B cell (primary cell): ENCODE data around the gene ZBTB46. TPM values are rescaled to one million over a fixed set of nuclear protein-coding genes. Genes with fewer than 3 reads are reported as not detected.
"Not testable (repeated sequence)": the region's sequence is repeated elsewhere in the genome, so short reads cannot be mapped to it uniquely, and the experiment has no call there.

ENCODE experiments used
- ATAC-seq: fragments of 200-7000 bp; cut with Tn5 transposase; one replicate; pipeline ENCODE4 v1.10.0; 2021; ENCODE audit warnings: low read depth, mild to moderate bottlenecking, moderate number of reproducible peaks, moderate library complexity
- CTCF ChIA-PET: fragments of 350-600 bp; sonication (Branson Sonifier 250); formaldehyde crosslinking; loops from one replicate; lab custom pipeline; 2021; ENCODE audit warnings: antibody characterized with exemption, inconsistent platforms; lab: Charles Lee
- POLR2A ChIA-PET: fragments of 350-600 bp; sonication (Branson Sonifier 250); formaldehyde crosslinking; loops from one replicate; lab custom pipeline; 2021; ENCODE audit warnings: antibody characterized with exemption; lab: Charles Lee
- DNase-seq: peaks from one replicate; pipeline ENCODE4 v3.0.0; 2013
- H2AFZ ChIP-seq: 2 replicates; pipeline ENCODE4 v1.6.1; 2012; ENCODE audit warnings: mild to moderate bottlenecking, low read depth, low read length; ENCODE audit not compliant: insufficient read depth, poor library complexity, severe bottlenecking
- H3K27ac ChIP-seq, 2 donors: 1 replicate in 1 of 2; 2 replicates in 1 of 2; pipeline ENCODE4 v1.5.1; 2012 to 2013; ENCODE audit warnings: low read length in 2 of 2, mild to moderate bottlenecking in 2 of 2, moderate library complexity in 1 of 2
- H3K27me3 ChIP-seq, 4 experiments: fragments of 200-600 bp in 1 of 4; sonication (generic) in 1 of 4; replicated peaks in 1 of 4; 1 replicate in 2 of 4; 2 replicates in 2 of 4; pipeline versions ENCODE4 v1.6.1 to v1.7.0; 2013 to 2016; ENCODE audit warnings: low read length in 3 of 4, mild to moderate bottlenecking in 2 of 4, mixed read lengths in 1 of 4, moderate library complexity in 1 of 4; ENCODE audit not compliant: insufficient read depth in 4 of 4, control insufficient read depth in 3 of 4; ENCODE audit errors: control extremely low read depth in 1 of 4
- H3K36me3 ChIP-seq, 2 experiments: replicated peaks in 1 of 2; 1 replicate in 1 of 2; 2 replicates in 1 of 2; pipeline versions ENCODE4 v1.6.1 to v1.7.1; 2013; ENCODE audit warnings: low read length in 1 of 2; ENCODE audit not compliant: insufficient read depth in 2 of 2, control insufficient read depth in 1 of 2; ENCODE audit errors: control extremely low read depth in 1 of 2, extremely low read depth in 1 of 2
- H3K4me1 ChIP-seq, 2 donors: fragments of 200-600 bp in 1 of 2; sonication (generic) in 1 of 2; 1 replicate in 1 of 2; 2 replicates in 1 of 2; pipeline versions ENCODE4 v1.5.1 to v1.6.1; 2013 to 2017; ENCODE audit warnings: low read length in 2 of 2; ENCODE audit not compliant: control insufficient read depth in 2 of 2, insufficient read depth in 2 of 2
- H3K4me2 ChIP-seq: replicated peaks from 2 replicates; pipeline ENCODE3; 2012; ENCODE audit warnings: mild to moderate bottlenecking, low read depth, low read length; ENCODE audit not compliant: poor library complexity, severe bottlenecking
- H3K4me3 ChIP-seq, 5 experiments: fragments of 200-600 bp in 1 of 5; sonication (generic) in 1 of 5; 1 replicate in 3 of 5; 2 replicates in 2 of 5; pipeline versions ENCODE4 v1.5.1 to v1.7.0; 2011 to 2016; ENCODE audit warnings: low read length in 4 of 5, mild to moderate bottlenecking in 4 of 5, low read depth in 2 of 5, control low read depth in 1 of 5, moderate library complexity in 1 of 5; ENCODE audit not compliant: insufficient read depth in 1 of 5; ENCODE audit errors: control extremely low read depth in 1 of 5, extremely low read depth in 1 of 5
- H3K79me2 ChIP-seq: fragments of 200-600 bp; sonication (generic); one replicate; pipeline ENCODE4 v1.6.0; 2016; ENCODE audit warnings: low read length; ENCODE audit not compliant: control insufficient read depth, insufficient read depth
- H3K9ac ChIP-seq: fragments of 200-600 bp; sonication (generic); 2 replicates; pipeline ENCODE4 v1.6.1; 2017; ENCODE audit warnings: mild to moderate bottlenecking, low read length, moderate library complexity
- H3K9me3 ChIP-seq, 3 donors: one replicate each; pipeline versions ENCODE4 v1.6.1 to v1.7.1; 2013; ENCODE audit warnings: low read length in 2 of 3; ENCODE audit not compliant: control insufficient read depth in 2 of 3, insufficient read depth in 1 of 3; ENCODE audit errors: control extremely low read depth in 1 of 3
- H4K20me1 ChIP-seq: 2 replicates; pipeline ENCODE4 v1.6.0; 2012; ENCODE audit warnings: mild to moderate bottlenecking, low read length; ENCODE audit not compliant: insufficient read depth, control insufficient read depth, poor library complexity, severe bottlenecking
- H3K27ac Mint-ChIP-seq: one replicate; pipeline ENCODE4 v1.8.0; 2021; ENCODE audit warnings: mixed read lengths
- H3K27me3 Mint-ChIP-seq: one replicate; pipeline ENCODE4 v1.8.0; 2021; ENCODE audit warnings: mixed read lengths
- H3K4me1 Mint-ChIP-seq: one replicate; pipeline ENCODE4 v1.8.0; 2021; ENCODE audit warnings: mixed read lengths
- H3K4me3 Mint-ChIP-seq: one replicate; pipeline ENCODE4 v1.8.0; 2021; ENCODE audit warnings: mixed read lengths
- H3K9me3 Mint-ChIP-seq: one replicate; pipeline ENCODE4 v1.8.0; 2022; ENCODE audit warnings: mixed read lengths; ENCODE audit not compliant: insufficient read depth
- CTCF ChIP-seq: fragments of 200-600 bp; IDR thresholded peaks from one replicate; pipeline ENCODE4 v1.8.0; 2022; ENCODE audit warnings: antibody characterized with exemption, mild to moderate bottlenecking
- EZH2 ChIP-seq: IDR thresholded peaks from 2 replicates; pipeline ENCODE4 v1.6.1; 2012; ENCODE audit warnings: borderline replicate concordance, low read depth, mild to moderate bottlenecking, moderate library complexity, low read length; ENCODE audit not compliant: insufficient read depth, poor library complexity, severe bottlenecking
- WGBS: methylation state at CpG from one replicate; pipeline ENCODE4 v1.1.5; 2013; ENCODE audit warnings: missing lambda C conversion rate; ENCODE audit not compliant: insufficient coverage; 5-methylcytosine and 5-hydroxymethylcytosine counted together
- intact Hi-C: fragments of 100-400 bp; cut with micrococcal nuclease; formaldehyde crosslinking; loops from one replicate; pipeline ENCODE4 v1.10.0; 2022
- polyA plus RNA-seq: library from polyadenylated mRNA; depleted of rRNA; stranded (reverse); fragments of >200 nt; gene quantifications from 2 replicates; pipeline ENCODE4 v1.2.3, GENCODE V29; 2012
- total RNA-seq, 2 donors: library from RNA; stranded (reverse); fragments of 120-200 nt in 1 of 2; gene quantifications; 1 replicate in 1 of 2; 2 replicates in 1 of 2; pipeline versions ENCODE4 v1.2.3 to v1.2.4, GENCODE V29; 2013 to 2022

Gene ZBTB46
- total and polyA plus RNA-seq, 2 donors (not counting 1 experiment from before 2014, with no cell fraction given), result 0.16 to 0.64 TPM

- Histone ChIP-seq H4K20me1 (peaks cover 36% of the 10 kb centered on the region), H3K79me2 (peaks cover 64% of the 10 kb centered on the region)
- ATAC-seq, result no peak
Measured at GRCh38 chr20:63873477-63873971, 42.5 kb upstream of the ZBTB46 start.

GRCh38 chr20:63868264-63868663 lies 37.2 kb upstream of the ZBTB46 start:
- ChIA-PET CTCF (no interaction called here), POLR2A (no interaction called here)
- Mint-ChIP-seq H3K9me3 (no peaks in the 10 kb centered on the region), H3K27me3 (no peaks in the 10 kb centered on the region), H3K4me1 (peaks cover 20% of the 10 kb centered on the region), H3K4me3 (peak overlapping the region; percentile 34), H3K27ac (no peak overlapping the region)
- no peak overlapping the region for H3K4me2 ChIP-seq
- intact Hi-C loops, result no loop called here
- H2AFZ ChIP-seq, result no peak overlapping the region
- ATAC-seq, result no peak
- H3K9ac ChIP-seq, result no peak overlapping the region
- peaks cover 23% of the 10 kb centered on the region for H4K20me1 ChIP-seq
- H3K36me3 ChIP-seq, result peaks cover 1 to 32% of the 10 kb centered on the region in 2 experiments
- H3K9me3 ChIP-seq, result no peaks in the 10 kb centered on the region
- H3K4me1 ChIP-seq, result peaks cover 15 to 16% of the 10 kb centered on the region in 2 donors
- DNase-seq, result no peak
- H3K27ac ChIP-seq, result no peak overlapping the region
- H3K79me2 ChIP-seq, result peaks cover 62% of the 10 kb centered on the region
- H3K27me3 ChIP-seq, result no peaks in the 10 kb centered on the region
- no peak overlapping the region for H3K4me3 ChIP-seq
- WGBS, result 100% methylated on average over 4 of the region's 5 CpGs
- TF ChIP-seq EZH2, result no peak
- no peak for TF ChIP-seq CTCF

More at GRCh38 chr20:63873477-63873971, 42.5 kb upstream of the ZBTB46 start:
- no peak overlapping the region for H3K4me3 ChIP-seq
- no peak overlapping the region for H3K4me2 ChIP-seq
- ChIA-PET POLR2A (no interaction called here), CTCF (no interaction called here)
- H3K27me3 ChIP-seq, result no peaks in the 10 kb centered on the region
- no peaks in the 10 kb centered on the region for H3K9me3 ChIP-seq
- H3K27ac Mint-ChIP-seq, result no peak overlapping the region
- H3K9ac ChIP-seq, result no peak overlapping the region
- H3K27me3 Mint-ChIP-seq, result no peaks in the 10 kb centered on the region
- intact Hi-C loops, result no loop called here
- no peak overlapping the region for H3K4me3 Mint-ChIP-seq
- no peaks in the 10 kb centered on the region for H3K9me3 Mint-ChIP-seq
- H3K36me3 ChIP-seq, result peaks cover 3 to 70% of the 10 kb centered on the region in 2 experiments
- no peak overlapping the region for H3K27ac ChIP-seq
- DNase-seq, result no peak
- H2AFZ ChIP-seq, result no peak overlapping the region
- H3K4me1 Mint-ChIP-seq, result no peaks in the 10 kb centered on the region
- no peak for TF ChIP-seq CTCF
- TF ChIP-seq EZH2, result no peak
- WGBS, result 94% methylated on average over 14 of the region's 14 CpGs
- H3K4me1 ChIP-seq, result no peaks in the 10 kb centered on the region

- H3K4me3 Mint-ChIP-seq, H3K27me3 Mint-ChIP-seq, DNase-seq, H3K4me2 ChIP-seq, H3K27me3 ChIP-seq, intact Hi-C loops, H3K9me3 Mint-ChIP-seq, H2AFZ ChIP-seq, ATAC-seq, H3K27ac Mint-ChIP-seq, H3K4me3 ChIP-seq, H3K9me3 ChIP-seq, H3K9ac ChIP-seq, H3K27ac ChIP-seq: not testable (repeated sequence)
- H3K79me2 ChIP-seq, result peaks cover 56% of the 10 kb centered on the region
- POLR2A ChIA-PET, result interaction anchor here (0.6 kb wide), 2 partner anchors 56 to 135 kb away, joined by 4 to 5 read pairs; no protein-coding TSS in a partner anchor
- peaks cover 1 to 32% of the 10 kb centered on the region in 2 experiments for H3K36me3 ChIP-seq
- H4K20me1 ChIP-seq, result peaks cover 23% of the 10 kb centered on the region
- peaks cover 16 to 20% of the 10 kb centered on the region in 2 donors for H3K4me1 ChIP-seq
- peaks cover 23% of the 10 kb centered on the region for H3K4me1 Mint-ChIP-seq
- CTCF ChIA-PET, result interaction anchor here (0.7 to 3.5 kb wide), 2 partner anchors 82 to 192 kb away, joined by 5 to 29 read pairs; no protein-coding TSS in a partner anchor
- WGBS, result 98% methylated on average over 11 of the region's 13 CpGs
Measured at GRCh38 chr20:63867042-63867441, 36.0 kb upstream of the ZBTB46 start.
